ENCODE data around the gene PTCHD4.

Gene PTCHD4

GRCh38 chr6:48098923-48099322, 12.1 kb downstream of the PTCHD4 start:
- H3K36me3 ChIP-seq (ENCODE audit: insufficient read depth, insufficient read length, low read length): no peaks in the 10 kb centered on the region

GRCh38 chr6:48092550-48093217, 18.3 kb downstream of the PTCHD4 start:
- no peak for DNase-seq (ENCODE audit: low read depth, low spot score)
- TF ChIP-seq ZNF274 (IDR thresholded peaks at IDR 0.05; ENCODE audit: low read depth, low read length) (no peak), SUZ12 (IDR thresholded peaks at IDR 0.05; ENCODE audit: extremely low read depth, insufficient read depth, insufficient read length) (no peak), YY1 (IDR thresholded peaks at IDR 0.05; ENCODE audit: insufficient read depth, insufficient read length) (no peak)
- Histone ChIP-seq H3K27me3 (ENCODE audit: insufficient read depth, insufficient read length) (no peaks in the 10 kb centered on the region), H3K9ac (ENCODE audit: insufficient read length, low read depth) (no peak overlapping the region), H3K4me1 (ENCODE audit: insufficient read depth, insufficient read length) (no peaks in the 10 kb centered on the region), H3K9me3 (ENCODE audit: insufficient read depth, low read length) (no peaks in the 10 kb centered on the region), H3K4me3 (ENCODE audit: insufficient read length, low read depth) (no peak overlapping the region), H3K36me3 (ENCODE audit: insufficient read depth, insufficient read length, low read length) (no peaks in the 10 kb centered on the region)

More at GRCh38 chr6:48098923-48099322, 12.1 kb downstream of the PTCHD4 start:
- no peak overlapping the region for H3K4me3 ChIP-seq (ENCODE audit: insufficient read length, low read depth)
- H3K9ac ChIP-seq (ENCODE audit: insufficient read length, low read depth): no peak overlapping the region
- no peak for DNase-seq (ENCODE audit: low read depth, low spot score)
- no peaks in the 10 kb centered on the region for H3K27me3 ChIP-seq (ENCODE audit: insufficient read depth, insufficient read length)
- no peaks in the 10 kb centered on the region for H3K9me3 ChIP-seq (ENCODE audit: insufficient read depth, low read length)
- TF ChIP-seq YY1 (IDR thresholded peaks at IDR 0.05; ENCODE audit: insufficient read depth, insufficient read length): no peak
- TF ChIP-seq ZNF274 (IDR thresholded peaks at IDR 0.05; ENCODE audit: low read depth, low read length): no peak
- TF ChIP-seq SUZ12 (IDR thresholded peaks at IDR 0.05; ENCODE audit: extremely low read depth, insufficient read depth, insufficient read length): no peak
- no peaks in the 10 kb centered on the region for H3K4me1 ChIP-seq (ENCODE audit: insufficient read depth, insufficient read length)

GRCh38 chr6:48090546-48090945, 20.5 kb downstream of the PTCHD4 start:
- H3K9ac ChIP-seq (ENCODE audit: insufficient read length, low read depth): no peak overlapping the region
- no peak overlapping the region for H3K4me3 ChIP-seq (ENCODE audit: insufficient read length, low read depth)
- H3K9me3 ChIP-seq (ENCODE audit: insufficient read depth, low read length): 0 out of 2 replicates have a peak, but pooled peaks cover 2% of the 10 kb centered on the region
- TF ChIP-seq ZNF274 (IDR thresholded peaks at IDR 0.05; ENCODE audit: low read depth, low read length) (no peak), YY1 (IDR thresholded peaks at IDR 0.05; ENCODE audit: insufficient read depth, insufficient read length) (no peak), SUZ12 (IDR thresholded peaks at IDR 0.05; ENCODE audit: extremely low read depth, insufficient read depth, insufficient read length) (no peak)
- no peaks in the 10 kb centered on the region for H3K36me3 ChIP-seq (ENCODE audit: insufficient read depth, insufficient read length, low read length)
- H3K27me3 ChIP-seq (ENCODE audit: insufficient read depth, insufficient read length): no peaks in the 10 kb centered on the region
- no peak for DNase-seq (ENCODE audit: low read depth, low spot score)
- H3K4me1 ChIP-seq (ENCODE audit: insufficient read depth, insufficient read length): no peaks in the 10 kb centered on the region

- no peak for DNase-seq (ENCODE audit: low read depth, low spot score)
- Histone ChIP-seq H3K9ac (ENCODE audit: insufficient read length, low read depth) (no peak overlapping the region), H3K9me3 (ENCODE audit: insufficient read depth, low read length) (peaks cover 9% of the 10 kb centered on the region; the same call in 1 of the 2 replicates), H3K4me1 (ENCODE audit: insufficient read depth, insufficient read length) (no peaks in the 10 kb centered on the region), H3K4me3 (ENCODE audit: insufficient read length, low read depth) (no peak overlapping the region), H3K27me3 (ENCODE audit: insufficient read depth, insufficient read length) (no peaks in the 10 kb centered on the region), H3K36me3 (ENCODE audit: insufficient read depth, insufficient read length, low read length) (no peaks in the 10 kb centered on the region)
- no peak for TF ChIP-seq YY1 (IDR thresholded peaks at IDR 0.05; ENCODE audit: insufficient read depth, insufficient read length)
- no peak for TF ChIP-seq SUZ12 (IDR thresholded peaks at IDR 0.05; ENCODE audit: extremely low read depth, insufficient read depth, insufficient read length)
- TF ChIP-seq ZNF274 (IDR thresholded peaks at IDR 0.05; ENCODE audit: low read depth, low read length): no peak
Observed at GRCh38 chr6:48087448-48087847, 23.5 kb downstream of the PTCHD4 start.

- TF ChIP-seq ZNF274 (IDR thresholded peaks at IDR 0.05; ENCODE audit: low read depth, low read length): no peak
- no peak for TF ChIP-seq YY1 (IDR thresholded peaks at IDR 0.05; ENCODE audit: insufficient read depth, insufficient read length)
- no peak for TF ChIP-seq SUZ12 (IDR thresholded peaks at IDR 0.05; ENCODE audit: extremely low read depth, insufficient read depth, insufficient read length)
- H3K4me1 ChIP-seq (ENCODE audit: insufficient read depth, insufficient read length): no peaks in the 10 kb centered on the region
- H3K9me3 ChIP-seq (ENCODE audit: insufficient read depth, low read length): peaks cover 9% of the 10 kb centered on the region; the same call in 1 of the 2 replicates
- H3K36me3 ChIP-seq (ENCODE audit: insufficient read depth, insufficient read length, low read length): no peaks in the 10 kb centered on the region
- no peak overlapping the region for H3K4me3 ChIP-seq (ENCODE audit: insufficient read length, low read depth)
- no peaks in the 10 kb centered on the region for H3K27me3 ChIP-seq (ENCODE audit: insufficient read depth, insufficient read length)
- no peak for DNase-seq (ENCODE audit: low read depth, low spot score)
- H3K9ac ChIP-seq (ENCODE audit: insufficient read length, low read depth): no peak overlapping the region
Observed at GRCh38 chr6:48086187-48086586, 24.8 kb downstream of the PTCHD4 start.

GRCh38 chr6:48085131-48085741, 25.8 kb downstream of the PTCHD4 start:
- Histone ChIP-seq H3K9ac (ENCODE audit: insufficient read length, low read depth) (no peak overlapping the region), H3K36me3 (ENCODE audit: insufficient read depth, insufficient read length, low read length) (no peaks in the 10 kb centered on the region), H3K27me3 (ENCODE audit: insufficient read depth, insufficient read length) (no peaks in the 10 kb centered on the region), H3K4me1 (ENCODE audit: insufficient read depth, insufficient read length) (no peaks in the 10 kb centered on the region), H3K9me3 (ENCODE audit: insufficient read depth, low read length) (peaks cover 9% of the 10 kb centered on the region; the same call in 1 of the 2 replicates), H3K4me3 (ENCODE audit: insufficient read length, low read depth) (no peak overlapping the region)
- TF ChIP-seq YY1 (IDR thresholded peaks at IDR 0.05; ENCODE audit: insufficient read depth, insufficient read length) (no peak), SUZ12 (IDR thresholded peaks at IDR 0.05; ENCODE audit: extremely low read depth, insufficient read depth, insufficient read length) (no peak), ZNF274 (IDR thresholded peaks at IDR 0.05; ENCODE audit: low read depth, low read length) (no peak)
- DNase-seq (ENCODE audit: low read depth, low spot score): no peak

- H3K4me1 ChIP-seq (ENCODE audit: insufficient read depth, insufficient read length): no peaks in the 10 kb centered on the region
Observed at GRCh38 chr6:48084201-48084600, 26.8 kb downstream of the PTCHD4 start.

More at GRCh38 chr6:48084201-48084600, 26.8 kb downstream of the PTCHD4 start:
- no peak for TF ChIP-seq ZNF274 (IDR thresholded peaks at IDR 0.05; ENCODE audit: low read depth, low read length)
- no peak for TF ChIP-seq SUZ12 (IDR thresholded peaks at IDR 0.05; ENCODE audit: extremely low read depth, insufficient read depth, insufficient read length)
- no peak for TF ChIP-seq YY1 (IDR thresholded peaks at IDR 0.05; ENCODE audit: insufficient read depth, insufficient read length)
- DNase-seq (ENCODE audit: low read depth, low spot score): no peak
- Histone ChIP-seq H3K4me3 (ENCODE audit: insufficient read length, low read depth) (no peak overlapping the region), H3K36me3 (ENCODE audit: insufficient read depth, insufficient read length, low read length) (no peaks in the 10 kb centered on the region), H3K9ac (ENCODE audit: insufficient read length, low read depth) (no peak overlapping the region), H3K27me3 (ENCODE audit: insufficient read depth, insufficient read length) (no peaks in the 10 kb centered on the region), H3K9me3 (ENCODE audit: insufficient read depth, low read length) (peaks cover 9% of the 10 kb centered on the region; the same call in 1 of the 2 replicates)

Data from NT2/D1 (cell line).